ENCODE results near the gene PCNX1.

DNA sequence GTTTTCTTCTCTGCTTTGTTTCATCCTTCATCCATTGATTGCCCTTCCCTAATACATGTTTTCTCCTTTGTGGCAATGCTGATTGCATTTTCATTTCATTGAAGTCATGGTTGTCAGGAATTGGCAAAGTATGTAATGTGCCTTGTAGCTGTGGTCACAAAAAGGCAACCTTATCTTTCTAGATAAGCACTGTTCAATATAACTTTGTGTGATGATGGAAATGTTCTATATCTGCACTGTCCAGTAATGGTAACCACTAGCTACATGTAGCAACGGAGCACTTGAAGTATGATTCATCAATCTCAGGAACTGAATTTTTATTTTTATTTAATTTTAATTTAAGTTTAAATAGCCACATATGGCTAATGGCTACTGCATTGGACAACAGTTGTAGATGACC lies 79.8 kb downstream of the PCNX1 start:
- TF ChIP-seq, protein P1, sequence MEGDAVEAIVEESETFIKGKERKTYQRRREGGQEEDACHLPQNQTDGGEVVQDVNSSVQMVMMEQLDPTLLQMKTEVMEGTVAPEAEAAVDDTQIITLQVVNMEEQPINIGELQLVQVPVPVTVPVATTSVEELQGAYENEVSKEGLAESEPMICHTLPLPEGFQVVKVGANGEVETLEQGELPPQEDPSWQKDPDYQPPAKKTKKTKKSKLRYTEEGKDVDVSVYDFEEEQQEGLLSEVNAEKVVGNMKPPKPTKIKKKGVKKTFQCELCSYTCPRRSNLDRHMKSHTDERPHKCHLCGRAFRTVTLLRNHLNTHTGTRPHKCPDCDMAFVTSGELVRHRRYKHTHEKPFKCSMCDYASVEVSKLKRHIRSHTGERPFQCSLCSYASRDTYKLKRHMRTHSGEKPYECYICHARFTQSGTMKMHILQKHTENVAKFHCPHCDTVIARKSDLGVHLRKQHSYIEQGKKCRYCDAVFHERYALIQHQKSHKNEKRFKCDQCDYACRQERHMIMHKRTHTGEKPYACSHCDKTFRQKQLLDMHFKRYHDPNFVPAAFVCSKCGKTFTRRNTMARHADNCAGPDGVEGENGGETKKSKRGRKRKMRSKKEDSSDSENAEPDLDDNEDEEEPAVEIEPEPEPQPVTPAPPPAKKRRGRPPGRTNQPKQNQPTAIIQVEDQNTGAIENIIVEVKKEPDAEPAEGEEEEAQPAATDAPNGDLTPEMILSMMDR (IDR thresholded peaks at IDR 0.05; ENCODE audit: poor library complexity) = no peak
- no peak for TF ChIP-seq EZH2 (IDR thresholded peaks at IDR 0.05; ENCODE audit: borderline replicate concordance)
- TF ChIP-seq EZH2phosphoT487 (IDR thresholded peaks at IDR 0.05; ENCODE audit: low read depth, severe bottlenecking, unreplicated experiment) = no peak

All from hepatocyte (in vitro differentiated cells).